ENCODE data around the gene STAT4.

The STAT4 gene

GRCh38 chr2:191043438-191043837 is 107.4 kb downstream of the STAT4 start:
- no peak for TF ChIP-seq CTCF (IDR thresholded peaks at IDR 0.05; ENCODE audit: insufficient read depth, low read length, poor library complexity, severe bottlenecking)
- no peak for DNase-seq (ENCODE audit: extremely low read depth, insufficient read length)
- no peaks in the 10 kb centered on the region for H3K27me3 ChIP-seq (replicated peaks; ENCODE audit: control insufficient read depth, insufficient read depth, low read length)
- H3K4me3 ChIP-seq (replicated peaks; ENCODE audit: low read depth, low read length) = no peak overlapping the region
- H3K36me3 ChIP-seq (ENCODE audit: control insufficient read depth, insufficient read depth, low read length) = no peaks in the 10 kb centered on the region

- no peak for DNase-seq (ENCODE audit: extremely low read depth, insufficient read length)
- no peaks in the 10 kb centered on the region for H3K27me3 ChIP-seq (replicated peaks; ENCODE audit: control insufficient read depth, insufficient read depth, low read length)
- H3K4me3 ChIP-seq (replicated peaks; ENCODE audit: low read depth, low read length) = no peak overlapping the region
- no peaks in the 10 kb centered on the region for H3K36me3 ChIP-seq (ENCODE audit: control insufficient read depth, insufficient read depth, low read length)
- no peak for TF ChIP-seq CTCF (IDR thresholded peaks at IDR 0.05; ENCODE audit: insufficient read depth, low read length, poor library complexity, severe bottlenecking)
Measured at GRCh38 chr2:191041418-191042161, 109.2 kb downstream of the STAT4 start.

- no peak for TF ChIP-seq CTCF (IDR thresholded peaks at IDR 0.05; ENCODE audit: insufficient read depth, low read length, poor library complexity, severe bottlenecking)
- no peak for DNase-seq (ENCODE audit: extremely low read depth, insufficient read length)
- H3K27me3 ChIP-seq (replicated peaks; ENCODE audit: control insufficient read depth, insufficient read depth, low read length) = no peaks in the 10 kb centered on the region
- H3K4me3 ChIP-seq (replicated peaks; ENCODE audit: low read depth, low read length) = no peak overlapping the region
- H3K36me3 ChIP-seq (ENCODE audit: control insufficient read depth, insufficient read depth, low read length) = no peaks in the 10 kb centered on the region
Measured at GRCh38 chr2:191039616-191040015, 111.2 kb downstream of the STAT4 start.

GRCh38 chr2:191038741-191039140 is 112.1 kb downstream of the STAT4 start:
- Histone ChIP-seq H3K36me3 (ENCODE audit: control insufficient read depth, insufficient read depth, low read length) (no peaks in the 10 kb centered on the region), H3K4me3 (replicated peaks; ENCODE audit: low read depth, low read length) (no peak overlapping the region), H3K27me3 (replicated peaks; ENCODE audit: control insufficient read depth, insufficient read depth, low read length) (no peaks in the 10 kb centered on the region)
- DNase-seq (ENCODE audit: extremely low read depth, insufficient read length) = no peak
- no peak for TF ChIP-seq CTCF (IDR thresholded peaks at IDR 0.05; ENCODE audit: insufficient read depth, low read length, poor library complexity, severe bottlenecking)

GRCh38 chr2:191038241-191038725 is 112.5 kb downstream of the STAT4 start:
- no peak for TF ChIP-seq CTCF (IDR thresholded peaks at IDR 0.05; ENCODE audit: insufficient read depth, low read length, poor library complexity, severe bottlenecking)
- H3K36me3 ChIP-seq (ENCODE audit: control insufficient read depth, insufficient read depth, low read length) = no peaks in the 10 kb centered on the region
- H3K4me3 ChIP-seq (replicated peaks; ENCODE audit: low read depth, low read length) = no peak overlapping the region
- H3K27me3 ChIP-seq (replicated peaks; ENCODE audit: control insufficient read depth, insufficient read depth, low read length) = no peaks in the 10 kb centered on the region
- DNase-seq (ENCODE audit: extremely low read depth, insufficient read length) = no peak

Data from GM06990 (cell line).